ENCODE measurements around the gene KRTAP5-2. TPM values are rescaled to one million over a fixed set of nuclear protein-coding genes. Genes with fewer than 3 reads are reported as not detected.

The KRTAP5-2 gene
- total RNA-seq, 2 donors from 2014 or later = not detected

DNA sequence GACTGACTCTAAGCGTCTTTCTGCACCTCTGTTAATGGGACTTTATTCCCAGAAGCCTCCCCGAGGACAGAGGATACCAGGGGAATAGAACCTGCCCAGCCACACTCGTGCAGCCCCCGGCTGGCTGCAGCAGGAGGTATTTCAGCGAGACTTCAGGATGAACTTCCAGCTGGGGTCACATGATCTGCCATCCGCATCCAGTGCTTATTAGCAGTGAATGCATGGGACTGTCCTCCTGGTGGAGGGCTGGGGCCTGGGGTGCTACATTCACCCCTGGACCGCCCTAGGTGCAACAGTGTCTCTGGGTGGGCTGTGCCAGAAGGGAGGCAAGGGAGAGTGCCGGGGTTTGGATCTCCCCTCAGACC lies 27.6 kb downstream of the KRTAP5-2 start:
- no peak for ATAC-seq
- H3K27ac ChIP-seq = peak overlapping the region in 3 of 4 donors; percentile 72 to 88 (median 78)
- H3K9me3 ChIP-seq = no peaks in the 10 kb centered on the region
- intact Hi-C loops (cut with DNase I) = no loop called here
- WGBS, 2 donors = 86 to 93% methylated on average over 3 to 8 of the region's 8 CpGs
- H3K4me3 ChIP-seq = no peak overlapping the region
- peaks cover 69% of the 10 kb centered on the region for H3K4me1 ChIP-seq
- no peaks in the 10 kb centered on the region for H3K27me3 ChIP-seq
- H3K36me3 ChIP-seq (replicated peaks in 1 of 2; ENCODE audit: insufficient read depth in 1 of 2, low read depth in 2 of 2) = no peaks in the 10 kb centered on the region
- TF ChIP-seq POLR2A (IDR thresholded peaks at IDR 0.05) = no peak
- no peak for TF ChIP-seq CTCF (IDR thresholded peaks at IDR 0.05)
- DNase-seq = no peak

- ATAC-seq = no peak
- Histone ChIP-seq H3K9me3 (no peaks in the 10 kb centered on the region), H3K36me3 (replicated peaks in 1 of 2; ENCODE audit: insufficient read depth in 1 of 2, low read depth in 2 of 2) (no peaks in the 10 kb centered on the region), H3K27ac (peak overlapping the region in 1 of 4 donors; percentile 78), H3K4me3 (no peak overlapping the region), H3K4me1 (peaks cover 74% of the 10 kb centered on the region), H3K27me3 (no peaks in the 10 kb centered on the region)
- DNase-seq = peak in 3 of 4 donors; percentile 14 to 38 (median 32)
- 73% methylated on average over 11 of the region's 11 CpGs; no CpG with 5 or more reads in 1 of the 2 donors for WGBS, 2 donors
- intact Hi-C loops (cut with DNase I) = no loop called here
- TF ChIP-seq POLR2A (IDR thresholded peaks at IDR 0.05) (no peak), CTCF (IDR thresholded peaks at IDR 0.05) (no peak)
Observed at GRCh38 chr11:1570001-1570453, 28.1 kb downstream of the KRTAP5-2 start.

DNA sequence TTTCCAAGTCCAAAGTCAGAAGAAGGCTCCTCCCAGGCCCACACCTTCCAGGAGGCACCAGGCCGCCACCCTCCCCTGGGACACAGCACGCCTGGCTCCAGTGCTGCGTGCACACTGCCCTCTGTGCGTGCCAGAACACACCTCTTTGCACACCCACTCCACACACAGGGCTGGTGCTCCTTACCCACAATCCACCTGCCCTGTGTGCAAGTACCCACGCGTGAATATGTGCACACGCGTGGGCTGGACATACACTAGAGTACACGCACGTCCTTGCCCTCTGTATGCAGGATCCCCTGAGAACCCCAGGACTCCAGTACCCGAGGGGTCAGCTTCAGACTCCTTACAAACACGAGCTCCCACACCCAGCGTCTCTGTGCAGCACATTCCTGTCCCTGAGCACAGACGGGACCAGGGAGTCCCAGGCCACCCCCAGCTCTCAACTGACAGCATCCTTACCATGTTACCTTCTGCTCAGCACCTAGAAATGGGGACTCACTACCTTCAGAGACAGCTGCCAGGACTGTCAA lies 28.8 kb downstream of the KRTAP5-2 start:
- DNase-seq (peak in 2 of 4 donors; percentile 24 to 35), ATAC-seq (no peak)
- 48 to 79% methylated on average over 5 to 14 of the region's 14 CpGs for WGBS, 2 donors
- Histone ChIP-seq H3K36me3 (replicated peaks in 1 of 2; ENCODE audit: insufficient read depth in 1 of 2, low read depth in 2 of 2) (no peaks in the 10 kb centered on the region), H3K4me3 (no peak overlapping the region), H3K4me1 (peaks cover 79% of the 10 kb centered on the region), H3K27ac (peak overlapping the region in 1 of 4 donors; percentile 10), H3K9me3 (no peaks in the 10 kb centered on the region), H3K27me3 (no peaks in the 10 kb centered on the region)
- intact Hi-C loops (cut with DNase I) = no loop called here
- TF ChIP-seq POLR2A (IDR thresholded peaks at IDR 0.05) (no peak), CTCF (IDR thresholded peaks at IDR 0.05) (no peak)

- no peak for TF ChIP-seq POLR2A (IDR thresholded peaks at IDR 0.05)
- no peak for TF ChIP-seq CTCF (IDR thresholded peaks at IDR 0.05)
- Histone ChIP-seq H3K27ac (peak overlapping the region in 1 of 4 donors; percentile 10), H3K4me3 (no peak overlapping the region), H3K9me3 (no peaks in the 10 kb centered on the region), H3K27me3 (no peaks in the 10 kb centered on the region), H3K36me3 (replicated peaks in 1 of 2; ENCODE audit: insufficient read depth in 1 of 2, low read depth in 2 of 2) (no peaks in the 10 kb centered on the region), H3K4me1 (peaks cover 79% of the 10 kb centered on the region)
- ATAC-seq = no peak
- peak; percentile 26 to 63 (median 58) for DNase-seq
- intact Hi-C loops (cut with DNase I) = no loop called here
- 61 to 68% methylated on average over 12 to 13 of the region's 13 CpGs for WGBS, 2 donors
Observed at GRCh38 chr11:1568441-1568911, 29.6 kb downstream of the KRTAP5-2 start.

DNA sequence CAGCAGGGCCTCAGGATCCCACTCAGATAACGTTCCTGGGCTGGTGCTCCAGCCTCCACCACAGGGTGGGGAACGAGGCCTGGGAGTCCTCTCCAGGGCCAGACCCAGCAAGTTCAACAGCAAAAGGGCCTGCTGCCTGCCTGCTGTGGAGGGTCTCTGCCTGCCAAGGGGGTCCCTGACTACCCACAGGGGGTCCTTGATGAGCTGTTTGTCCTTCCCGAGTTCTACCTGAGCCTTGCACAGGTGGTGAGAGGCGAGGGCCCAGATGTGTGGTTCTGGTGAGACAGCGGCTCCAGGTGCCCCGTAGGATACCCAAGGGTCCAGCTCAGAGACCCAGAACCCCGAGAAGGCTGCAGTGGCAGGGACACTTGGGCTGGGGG lies 30.4 kb downstream of the KRTAP5-2 start:
- ATAC-seq (no peak), DNase-seq (no peak)
- Histone ChIP-seq H3K27ac (no peak overlapping the region), H3K9me3 (no peaks in the 10 kb centered on the region), H3K4me1 (peaks cover 76% of the 10 kb centered on the region), H3K4me3 (no peak overlapping the region), H3K27me3 (no peaks in the 10 kb centered on the region), H3K36me3 (replicated peaks in 1 of 2; ENCODE audit: insufficient read depth in 1 of 2, low read depth in 2 of 2) (peaks cover 0 to 2% of the 10 kb centered on the region in 2 donors)
- intact Hi-C loops (cut with DNase I) = no loop called here
- 77% methylated on average over 7 of the region's 7 CpGs; no CpG with 5 or more reads in 1 of the 2 donors for WGBS, 2 donors
- TF ChIP-seq POLR2A (IDR thresholded peaks at IDR 0.05) (no peak), CTCF (IDR thresholded peaks at IDR 0.05) (no peak)
